HG03354 (cell line): Measurements from ENCODE around the gene RNH1.

Experiments used
- ATAC-seq: cut with Tn5 transposase; IDR thresholded peaks from one replicate; pipeline ENCODE4 v1.9.1; 2021; ENCODE audit warnings: mild to moderate bottlenecking; ENCODE audit not compliant: unreplicated experiment, poor library complexity, severe bottlenecking

RNH1 gene

GRCh38 chr11:506995-507726 is at the start of gene RNH1:
TSS of gene RNH1 (minus strand) at chr11:507242. CDS start at chr11:502162, 5,080 bp downstream.
- peak; percentile 48 for ATAC-seq

DNA sequence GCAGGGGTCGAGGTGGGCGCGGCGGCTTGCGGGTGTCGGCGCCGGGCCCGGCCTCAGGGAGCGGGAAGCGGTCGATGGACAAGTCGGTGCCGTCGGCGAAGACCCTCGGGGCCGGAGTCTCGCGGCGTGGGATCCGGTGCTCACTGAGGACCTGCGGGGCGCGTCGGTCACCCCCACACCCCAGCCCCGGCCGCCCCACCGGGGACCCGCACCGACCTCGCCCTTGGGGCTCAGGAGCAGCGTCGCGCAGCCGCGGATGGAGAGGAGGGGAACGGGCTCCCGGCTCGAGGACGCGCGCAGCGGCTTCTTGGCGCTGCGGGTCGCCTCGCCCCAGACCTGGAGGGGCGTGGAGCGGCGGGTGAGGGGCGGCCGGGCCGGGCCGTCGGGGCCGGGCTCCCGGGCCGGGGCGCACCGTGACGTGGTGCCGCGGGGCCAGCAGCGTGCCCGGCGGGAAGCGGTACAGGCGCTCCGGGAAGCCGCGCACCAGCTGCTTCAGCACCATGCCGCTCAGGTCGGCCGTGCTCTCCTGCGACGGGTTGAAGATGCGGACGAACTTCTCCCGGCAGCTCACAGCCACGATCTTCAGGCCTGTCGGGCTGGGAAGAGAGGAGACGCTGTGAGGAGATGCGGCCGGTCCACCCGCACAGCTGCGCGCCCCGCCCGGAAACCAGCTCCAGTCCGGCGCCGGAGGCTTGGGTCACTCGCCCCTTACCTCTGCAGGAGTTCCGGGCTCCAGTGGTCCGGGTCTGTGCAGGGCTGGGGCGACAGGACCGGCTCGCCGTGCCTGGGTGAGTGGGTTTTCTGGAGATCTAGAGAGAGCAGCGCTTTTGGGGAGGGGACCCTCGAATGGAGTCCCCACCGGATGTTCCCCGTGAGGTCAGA is 49.0 kb upstream of the RNH1 start:
- no peak for ATAC-seq

- no peak for ATAC-seq
Observed at GRCh38 chr11:555227-555779, 48.3 kb upstream of the RNH1 start.

GRCh38 chr11:554428-555226 is 47.6 kb upstream of the RNH1 start:
- ATAC-seq, result peak; percentile 74

DNA sequence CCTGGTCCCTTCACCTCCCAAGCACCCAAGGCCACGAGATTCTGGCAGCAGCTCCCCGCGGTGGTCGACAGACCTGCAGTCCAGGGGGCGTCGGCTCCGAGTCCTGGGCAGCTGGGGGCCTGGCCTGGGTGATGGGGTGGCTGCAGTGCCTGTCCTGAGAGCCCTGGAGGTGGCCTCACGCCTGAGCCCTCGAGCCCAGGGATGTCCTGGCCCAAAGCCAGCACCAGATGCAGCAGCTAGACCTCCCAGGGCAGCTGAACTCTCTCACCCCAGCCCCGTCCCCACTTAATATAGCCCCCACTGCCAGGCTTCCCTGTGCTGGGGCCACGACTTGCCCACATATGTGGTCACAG is 46.9 kb upstream of the RNH1 start:
- no peak for ATAC-seq

DNA sequence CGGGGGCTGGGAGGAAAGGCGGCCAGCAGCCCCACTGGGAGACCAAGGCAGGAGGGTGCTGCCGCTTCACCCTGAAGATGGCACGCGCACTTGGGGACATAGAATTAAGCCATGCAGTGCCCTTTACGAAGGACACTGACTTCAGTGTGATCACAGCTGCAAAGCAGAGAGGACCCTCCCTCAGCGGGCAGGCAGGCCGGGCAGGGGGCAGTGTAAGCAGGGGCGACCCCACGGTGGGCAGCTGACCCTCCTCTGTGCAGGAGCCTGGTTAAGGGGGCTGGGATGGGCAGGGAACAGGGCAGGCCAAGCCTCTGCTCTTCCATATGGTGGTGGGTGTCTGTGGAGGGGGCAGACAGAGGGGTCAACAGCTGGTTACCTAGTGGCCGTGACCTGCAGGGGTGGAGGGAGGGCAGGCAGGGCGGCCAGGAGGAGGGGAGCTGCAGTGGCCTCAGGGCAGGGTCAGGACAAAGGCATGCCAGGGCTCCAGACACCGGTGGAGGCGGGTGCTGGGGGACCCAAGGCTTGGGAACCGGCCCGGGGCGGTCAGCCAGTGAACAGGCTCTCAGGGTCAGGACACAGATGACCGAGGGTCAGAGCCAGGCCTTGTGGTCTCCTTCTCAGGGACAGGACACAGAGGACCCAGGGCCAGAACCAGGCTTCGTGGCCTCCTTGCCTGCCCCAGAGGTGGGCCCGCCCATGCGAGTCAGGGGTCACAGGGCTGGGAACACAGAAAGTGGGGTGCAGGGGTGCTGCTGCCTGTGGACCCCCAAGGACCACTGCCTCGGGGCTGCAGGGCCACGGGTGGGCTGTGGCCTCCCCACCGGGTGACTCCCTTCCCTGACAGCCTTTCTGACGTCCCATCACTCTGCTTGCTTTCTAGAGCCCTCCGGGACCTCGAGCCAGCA is 46.3 kb upstream of the RNH1 start:
- no peak for ATAC-seq

DNA sequence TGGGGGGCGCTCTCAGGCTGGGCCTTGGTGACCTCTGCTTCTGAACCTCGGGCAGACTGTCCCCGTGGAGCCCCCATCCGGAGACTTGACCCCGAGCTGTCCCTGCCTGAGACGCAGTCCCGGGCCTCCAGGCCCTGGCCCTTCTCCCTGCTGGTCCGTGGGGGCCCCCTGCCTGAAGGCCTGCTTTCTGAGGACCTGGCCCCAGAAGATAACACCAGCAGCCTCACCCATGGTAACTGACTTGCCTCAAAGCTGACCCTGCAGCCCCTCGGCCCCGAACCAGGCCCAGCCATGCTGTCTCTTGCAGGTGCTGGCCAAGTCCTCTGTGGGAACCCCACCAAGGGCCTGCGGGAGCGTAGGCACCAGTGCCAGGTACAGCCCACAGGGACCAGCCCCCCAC is 44.6 kb upstream of the RNH1 start:
- ATAC-seq, result no peak

DNA sequence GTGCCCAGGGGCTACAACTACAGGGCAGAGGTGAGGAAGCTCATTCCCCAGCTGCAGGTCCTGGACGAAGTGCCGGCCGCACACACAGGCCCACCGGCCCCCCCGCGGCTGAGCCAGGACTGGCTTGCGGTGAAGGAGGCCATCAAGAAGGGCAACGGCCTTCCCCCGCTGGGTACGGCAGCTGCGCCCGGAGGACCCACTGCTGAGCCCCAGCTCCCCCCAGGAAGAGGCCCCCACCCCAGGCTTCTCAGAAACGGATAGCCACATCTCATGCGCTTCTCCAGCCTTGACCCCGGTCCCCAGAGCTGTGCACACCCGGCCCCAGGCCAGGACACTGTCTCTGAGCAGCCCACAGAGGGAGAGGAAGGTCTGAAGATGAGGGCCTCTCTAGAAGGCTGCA is 44.1 kb upstream of the RNH1 start:
- no peak for ATAC-seq

DNA sequence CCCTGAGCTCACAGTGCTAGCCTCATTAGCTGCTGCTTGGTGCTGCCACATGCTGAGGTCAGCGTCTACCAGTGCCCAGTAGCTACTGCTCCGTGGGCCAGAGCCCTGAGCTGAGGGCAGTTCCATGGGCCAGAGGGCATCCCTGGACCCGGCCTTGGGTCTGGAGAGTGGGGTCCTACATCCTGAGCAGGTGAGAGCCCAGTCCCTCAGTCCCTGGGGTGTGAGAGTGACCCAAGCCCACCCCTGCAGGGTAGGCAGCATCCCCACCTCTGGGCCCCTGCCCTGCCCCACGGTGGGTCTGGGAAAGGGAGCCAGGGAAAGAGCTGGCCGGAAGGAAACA is 43.7 kb upstream of the RNH1 start:
- no peak for ATAC-seq

- no peak for ATAC-seq
Observed at GRCh38 chr11:550021-550745, 43.1 kb upstream of the RNH1 start.

- ATAC-seq, result no peak
Observed at GRCh38 chr11:548700-549603, 41.9 kb upstream of the RNH1 start.

- no peak for ATAC-seq
Observed at GRCh38 chr11:545171-545570, 38.1 kb upstream of the RNH1 start.

GRCh38 chr11:544817-545166 is 37.8 kb upstream of the RNH1 start:
- ATAC-seq, result no peak

GRCh38 chr11:541433-541885 is 34.4 kb upstream of the RNH1 start:
- no peak for ATAC-seq

DNA sequence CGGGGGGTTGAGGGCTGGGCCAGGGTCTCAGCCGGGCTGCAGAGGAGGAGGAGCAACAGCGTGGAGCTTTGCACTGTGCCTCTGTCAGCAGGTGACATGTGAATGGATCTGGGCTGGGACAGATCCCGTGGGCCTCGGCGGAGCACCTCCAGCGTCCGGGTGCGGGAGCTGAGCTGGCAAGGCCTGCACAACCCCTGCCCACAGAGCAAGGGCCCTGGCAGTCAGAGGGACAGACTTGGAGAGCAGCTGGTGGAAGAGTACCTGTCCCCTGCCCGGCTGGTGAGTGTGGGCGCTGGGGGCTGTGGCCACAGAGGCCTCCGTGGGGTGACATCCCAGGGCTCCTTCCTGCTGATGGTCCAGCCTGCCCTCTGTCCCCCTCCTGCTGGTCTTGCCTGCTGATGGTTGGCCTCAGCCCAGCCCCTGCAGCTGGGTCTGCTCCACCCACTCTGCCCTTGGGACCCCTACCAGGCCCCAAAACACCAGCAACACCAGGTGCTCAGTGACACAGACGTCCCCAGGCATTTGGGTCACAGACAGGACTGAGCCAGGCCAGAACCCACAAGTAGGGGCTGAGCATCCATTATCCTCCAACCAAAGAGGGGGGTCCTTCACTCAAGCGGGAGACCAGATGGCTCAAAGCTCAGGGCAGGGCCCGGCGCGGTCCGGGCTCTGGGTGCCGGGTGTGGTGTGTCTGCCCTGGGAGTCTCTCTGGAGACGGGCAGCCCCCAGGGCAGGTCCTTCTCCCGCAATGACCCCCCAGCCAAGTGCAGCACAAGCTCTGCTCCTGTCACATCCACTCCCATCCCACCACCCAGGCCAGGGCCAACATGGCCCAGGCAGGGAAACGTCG is 33.8 kb upstream of the RNH1 start:
- no peak for ATAC-seq

- ATAC-seq, result no peak
Observed at GRCh38 chr11:539971-540481, 33.0 kb upstream of the RNH1 start.
